ENCODE data around the gene TUBGCP3. TPM values are rescaled to one million over a fixed set of nuclear protein-coding genes. Genes with fewer than 3 reads are reported as not detected.

TUBGCP3 gene
- total and polyA plus RNA-seq, 2 donors from 2014 or later, result 9.1 to 33.2 TPM

DNA sequence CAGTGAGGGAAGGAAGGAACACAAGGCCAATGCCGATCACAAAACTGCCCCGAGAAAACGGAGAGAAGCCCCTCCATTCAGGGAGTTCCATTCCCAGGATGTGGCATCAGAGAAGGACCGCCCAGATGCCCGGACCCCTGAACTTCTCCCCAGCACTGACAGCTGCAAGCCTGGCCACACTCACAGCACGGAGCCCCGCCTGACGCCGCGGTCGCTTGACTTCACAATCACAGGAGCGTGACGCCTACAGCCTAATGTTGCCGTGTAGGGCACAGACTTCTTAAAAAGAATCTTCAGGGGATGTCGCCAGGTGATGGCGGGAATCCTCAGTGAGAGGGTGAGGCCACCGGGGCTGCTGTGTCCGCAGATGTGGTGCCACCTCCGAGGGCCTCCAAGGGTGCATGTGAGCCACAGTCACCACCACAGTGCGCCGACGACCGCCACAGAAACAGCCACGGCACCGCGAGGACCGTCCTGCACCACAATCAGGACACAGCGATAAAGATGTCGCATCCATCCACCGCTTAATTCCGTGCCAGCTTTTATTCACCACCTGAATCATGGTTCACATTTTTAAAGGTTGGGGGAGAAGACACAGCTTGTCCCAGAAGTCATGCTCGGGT is 134.6 kb downstream of the TUBGCP3 start:
- H3K27me3 ChIP-seq (ENCODE audit: control insufficient read depth, insufficient read depth, low read length), result no peaks in the 10 kb centered on the region
- no peaks in the 10 kb centered on the region for H3K9me3 ChIP-seq (ENCODE audit: control insufficient read depth in 2 of 3, insufficient read depth in 1 of 3, low read length in 3 of 3)
- no peak overlapping the region for H3K4me3 ChIP-seq (ENCODE audit: low read length in 3 of 3)
- DNase-seq (peak in 1 of 5 donors; percentile 9), FAIRE-seq (no peak)
- H3K9ac ChIP-seq (ENCODE audit: low read length in 3 of 3), result no peak overlapping the region
- H3K27ac ChIP-seq (ENCODE audit: low read depth in 2 of 2, low read length in 2 of 2), result no peak overlapping the region
- no peaks in the 10 kb centered on the region for H3K4me1 ChIP-seq (ENCODE audit: control insufficient read depth in 2 of 3, insufficient read depth in 2 of 3, low read depth in 1 of 3, low read length in 3 of 3)
- no peaks in the 10 kb centered on the region for H3K36me3 ChIP-seq (ENCODE audit: control insufficient read depth in 2 of 3, insufficient read depth in 3 of 3, low read length in 3 of 3)
- intact Hi-C loops (cut with DNase I), result no loop called here
- TF ChIP-seq, protein P1, sequence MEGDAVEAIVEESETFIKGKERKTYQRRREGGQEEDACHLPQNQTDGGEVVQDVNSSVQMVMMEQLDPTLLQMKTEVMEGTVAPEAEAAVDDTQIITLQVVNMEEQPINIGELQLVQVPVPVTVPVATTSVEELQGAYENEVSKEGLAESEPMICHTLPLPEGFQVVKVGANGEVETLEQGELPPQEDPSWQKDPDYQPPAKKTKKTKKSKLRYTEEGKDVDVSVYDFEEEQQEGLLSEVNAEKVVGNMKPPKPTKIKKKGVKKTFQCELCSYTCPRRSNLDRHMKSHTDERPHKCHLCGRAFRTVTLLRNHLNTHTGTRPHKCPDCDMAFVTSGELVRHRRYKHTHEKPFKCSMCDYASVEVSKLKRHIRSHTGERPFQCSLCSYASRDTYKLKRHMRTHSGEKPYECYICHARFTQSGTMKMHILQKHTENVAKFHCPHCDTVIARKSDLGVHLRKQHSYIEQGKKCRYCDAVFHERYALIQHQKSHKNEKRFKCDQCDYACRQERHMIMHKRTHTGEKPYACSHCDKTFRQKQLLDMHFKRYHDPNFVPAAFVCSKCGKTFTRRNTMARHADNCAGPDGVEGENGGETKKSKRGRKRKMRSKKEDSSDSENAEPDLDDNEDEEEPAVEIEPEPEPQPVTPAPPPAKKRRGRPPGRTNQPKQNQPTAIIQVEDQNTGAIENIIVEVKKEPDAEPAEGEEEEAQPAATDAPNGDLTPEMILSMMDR (IDR thresholded peaks at IDR 0.05; ENCODE audit: borderline replicate concordance, extremely low read depth, insufficient read depth), result no peak

DNA sequence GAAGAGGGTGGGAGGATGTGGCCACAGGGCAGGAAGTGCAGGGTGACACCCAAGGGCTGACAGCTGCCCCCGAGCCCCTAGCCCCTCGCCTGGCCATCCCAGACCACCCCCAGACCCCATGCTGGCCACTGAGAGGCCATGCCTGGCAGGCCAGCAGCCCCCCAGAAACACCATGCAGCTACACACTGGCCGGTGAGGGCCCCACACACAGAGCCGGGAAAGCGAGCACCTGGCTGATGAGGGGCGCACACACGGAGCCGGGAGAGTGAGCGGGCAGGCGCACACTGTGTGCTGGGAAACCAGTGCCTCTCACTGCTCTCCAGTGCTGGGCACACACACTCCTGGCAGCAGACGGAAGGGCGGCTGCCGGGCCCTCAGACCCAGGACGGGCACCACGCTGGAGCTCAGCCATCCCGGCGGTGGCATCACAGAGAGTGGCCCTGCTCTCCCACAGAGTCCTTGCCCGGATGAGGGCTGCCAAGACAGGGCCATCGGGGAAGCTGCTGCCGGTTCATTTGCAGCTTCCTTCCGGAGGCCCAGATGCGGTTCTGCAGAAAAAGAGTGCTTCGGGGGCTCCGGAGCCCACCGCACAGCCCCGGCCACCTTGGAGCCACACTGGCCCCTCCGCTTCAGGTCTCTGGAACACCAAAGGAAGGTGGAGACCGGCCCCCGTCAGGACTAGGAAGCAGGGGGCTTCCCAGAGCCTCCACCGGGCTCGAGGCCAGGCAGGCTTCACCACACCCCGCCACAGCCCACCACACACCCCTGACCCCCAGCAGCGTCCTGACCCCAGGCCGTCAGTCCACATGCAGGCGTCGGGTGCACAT is 135.4 kb downstream of the TUBGCP3 start:
- H3K27ac ChIP-seq (ENCODE audit: low read depth in 2 of 2, low read length in 2 of 2), result no peak overlapping the region
- H3K4me3 ChIP-seq (ENCODE audit: low read length in 3 of 3), result no peak overlapping the region
- no peaks in the 10 kb centered on the region for H3K36me3 ChIP-seq (ENCODE audit: control insufficient read depth in 2 of 3, insufficient read depth in 3 of 3, low read length in 3 of 3)
- TF ChIP-seq, protein P1 (IDR thresholded peaks at IDR 0.05; ENCODE audit: borderline replicate concordance, extremely low read depth, insufficient read depth), result no peak
- no peaks in the 10 kb centered on the region for H3K27me3 ChIP-seq (ENCODE audit: control insufficient read depth, insufficient read depth, low read length)
- DNase-seq (peak in 2 of 5 donors; percentile 20 to 56), FAIRE-seq (no peak)
- intact Hi-C loops (cut with DNase I), result no loop called here
- no peaks in the 10 kb centered on the region for H3K9me3 ChIP-seq (ENCODE audit: control insufficient read depth in 2 of 3, insufficient read depth in 1 of 3, low read length in 3 of 3)
- H3K4me1 ChIP-seq (ENCODE audit: control insufficient read depth in 2 of 3, insufficient read depth in 2 of 3, low read depth in 1 of 3, low read length in 3 of 3), result no peaks in the 10 kb centered on the region
- no peak overlapping the region for H3K9ac ChIP-seq (ENCODE audit: low read length in 3 of 3)

DNA sequence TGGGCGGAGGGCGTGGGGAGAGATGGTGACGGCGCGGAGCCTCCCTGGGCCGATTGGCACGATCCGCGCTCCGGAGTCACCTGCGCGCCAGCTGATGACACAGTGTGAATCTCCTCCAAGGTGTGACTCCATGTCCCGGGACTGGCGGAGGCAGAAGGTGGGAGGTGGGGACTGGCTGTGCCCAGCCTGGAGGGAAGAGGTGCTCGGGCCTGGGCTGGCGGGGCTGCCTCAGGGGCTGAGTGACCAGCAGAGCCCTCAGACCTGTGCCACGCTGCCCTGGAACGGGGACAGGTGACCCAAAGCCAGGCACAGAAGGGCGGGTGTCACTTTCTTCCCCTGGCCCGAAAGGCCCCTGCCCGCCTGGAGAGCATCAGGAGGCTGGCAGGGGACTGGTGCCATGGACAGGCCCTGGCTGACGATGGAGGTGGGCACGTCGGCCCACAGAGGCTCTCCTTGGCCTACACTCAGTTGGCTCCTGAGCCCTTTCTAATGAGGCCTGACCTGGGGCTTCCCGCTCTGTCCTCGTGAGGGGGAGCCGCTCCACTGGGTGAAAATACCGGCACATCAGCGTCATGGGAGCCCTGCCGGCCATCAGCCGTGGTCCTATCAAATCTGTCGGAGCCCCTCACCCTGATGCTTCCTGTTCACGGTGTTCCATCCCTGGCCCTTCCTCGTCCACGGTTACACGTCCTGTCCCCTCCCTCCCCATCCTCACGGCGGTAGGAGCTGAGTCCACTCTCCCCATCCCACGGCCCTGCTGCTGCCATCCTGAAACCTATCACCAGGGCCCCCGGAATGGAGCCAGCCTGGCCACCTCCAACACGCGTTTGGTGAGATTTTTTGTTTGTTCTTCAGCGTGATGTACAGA is 136.2 kb downstream of the TUBGCP3 start:
- no peaks in the 10 kb centered on the region for H3K36me3 ChIP-seq (ENCODE audit: control insufficient read depth in 2 of 3, insufficient read depth in 3 of 3, low read length in 3 of 3)
- H3K4me3 ChIP-seq (ENCODE audit: low read length in 3 of 3), result no peak overlapping the region
- no peak overlapping the region for H3K9ac ChIP-seq (ENCODE audit: low read length in 3 of 3)
- no peaks in the 10 kb centered on the region for H3K4me1 ChIP-seq (ENCODE audit: control insufficient read depth in 2 of 3, insufficient read depth in 2 of 3, low read depth in 1 of 3, low read length in 3 of 3)
- H3K27ac ChIP-seq (ENCODE audit: low read depth in 2 of 2, low read length in 2 of 2), result no peak overlapping the region
- H3K27me3 ChIP-seq (ENCODE audit: control insufficient read depth, insufficient read depth, low read length), result no peaks in the 10 kb centered on the region
- TF ChIP-seq, protein P1 (IDR thresholded peaks at IDR 0.05; ENCODE audit: borderline replicate concordance, extremely low read depth, insufficient read depth), result no peak
- intact Hi-C loops (cut with DNase I), result no loop called here
- FAIRE-seq, result no peak
- H3K9me3 ChIP-seq (ENCODE audit: control insufficient read depth in 2 of 3, insufficient read depth in 1 of 3, low read length in 3 of 3), result no peaks in the 10 kb centered on the region
- peak in 1 of 5 donors; percentile 34 for DNase-seq
